HG03196 (cell line): ENCODE measurements around the gene CHGA.

ENCODE experiments used
- ATAC-seq: cut with Tn5 transposase; IDR thresholded peaks from one replicate; pipeline ENCODE4 v1.9.1; 2021; ENCODE audit not compliant: unreplicated experiment

CHGA gene

GRCh38 chr14:92976268-92976667, 53.3 kb downstream of the CHGA start:
- ATAC-seq = no peak

- ATAC-seq = no peak
Observed at GRCh38 chr14:92978229-92979021, 55.5 kb downstream of the CHGA start.

GRCh38 chr14:92980866-92981265, 57.9 kb downstream of the CHGA start:
- no peak for ATAC-seq

GRCh38 chr14:92981726-92982125, 58.8 kb downstream of the CHGA start:
- ATAC-seq = no peak

- ATAC-seq = no peak
Observed at GRCh38 chr14:92982956-92983355, 60.0 kb downstream of the CHGA start.

- no peak for ATAC-seq
Observed at GRCh38 chr14:92984082-92984788, 61.3 kb downstream of the CHGA start.
